PC-3 (cell line): Measurements from ENCODE around the gene GYPE. TPM values are rescaled to one million over a fixed set of nuclear protein-coding genes. Genes with fewer than 3 reads are reported as not detected.
"Not testable (repeated sequence)": the region's sequence is repeated elsewhere in the genome, so short reads cannot be mapped to it uniquely, and the experiment has no call there.

Experiments used
- ATAC-seq: fragments of 200-7000 bp; cut with Tn5 transposase; 2 replicates; pipeline ENCODE4 v1.9.1; 2020; ENCODE audit warnings: mild to moderate bottlenecking, moderate library complexity
- BruUV-seq: library from RNA; stranded (reverse); fragments of 400-500 nt; replicated peaks from 2 replicates; lab custom pipeline; 2021; lab: Mats Ljungman, UMichigan
- CTCF ChIA-PET: fragments of 300-600 bp; sonication (Branson Sonifier 250); formaldehyde crosslinking; loops from one replicate; lab custom pipeline; 2022; ENCODE audit warnings: antibody characterized with exemption; lab: Charles Lee
- POLR2A ChIA-PET: fragments of 300-600 bp; sonication (Branson Sonifier 250); formaldehyde crosslinking; loops from one replicate; lab custom pipeline; 2022; ENCODE audit warnings: antibody characterized with exemption; ENCODE audit not compliant: unreplicated experiment; lab: Charles Lee
- DNase-seq: peaks from one replicate; pipeline ENCODE4 v3.0.0-alpha.2; 2015
- H2AFZ ChIP-seq: fragments of 300-600 bp; sonication (generic); 2 replicates; pipeline ENCODE4 v1.6.0; 2016; ENCODE audit warnings: antibody characterized with exemption, low read length
- H3F3A ChIP-seq: fragments of 300-600 bp; sonication (generic); one replicate; pipeline ENCODE4 v1.6.0; 2017; ENCODE audit warnings: antibody characterized with exemption, low read length, control low read depth, mild to moderate bottlenecking; ENCODE audit not compliant: unreplicated experiment
- H3K27ac ChIP-seq: fragments of 300-600 bp; sonication (generic); 2 replicates; pipeline ENCODE4 v1.5.1; 2016; ENCODE audit warnings: mild to moderate bottlenecking, low read length
- H3K27me3 ChIP-seq: fragments of 300-600 bp; sonication (generic); 2 replicates; pipeline ENCODE4 v1.6.1; 2016; ENCODE audit warnings: low read length, mixed read lengths
- H3K36me3 ChIP-seq: fragments of 300-600 bp; sonication (generic); 2 replicates; pipeline ENCODE4 v1.6.1; 2016; ENCODE audit warnings: low read depth, mixed run types, low read length, mixed read lengths
- H3K4me1 ChIP-seq: fragments of 300-600 bp; sonication (generic); 2 replicates; pipeline ENCODE4 v1.5.1; 2016; ENCODE audit warnings: low read length; ENCODE audit not compliant: insufficient read depth
- H3K4me2 ChIP-seq: fragments of 300-600 bp; sonication (generic); 2 replicates; pipeline ENCODE4 v1.6.0; 2016; ENCODE audit warnings: low read length
- H3K4me3 ChIP-seq: fragments of 300-600 bp; sonication (generic); 2 replicates; pipeline ENCODE4 v1.5.1; 2016; ENCODE audit warnings: mild to moderate bottlenecking, low read length, mixed read lengths
- H3K79me2 ChIP-seq: fragments of 300-600 bp; sonication (generic); 2 replicates; pipeline ENCODE4 v1.6.1; 2017; ENCODE audit warnings: low read length, mixed read lengths
- H3K9ac ChIP-seq: fragments of 300-600 bp; sonication (generic); 2 replicates; pipeline ENCODE4 v1.6.0; 2016; ENCODE audit warnings: mild to moderate bottlenecking, low read length
- H3K9me2 ChIP-seq: fragments of 300-600 bp; sonication (generic); replicated peaks from 2 replicates; pipeline ENCODE4 v1.6.1; 2016; ENCODE audit warnings: mixed run types, low read length, mixed read lengths
- H3K9me3 ChIP-seq: fragments of 300-600 bp; sonication (generic); 2 replicates; pipeline ENCODE4 v1.6.1; 2016; ENCODE audit warnings: low read length, mixed read lengths
- H4K20me1 ChIP-seq: fragments of 300-600 bp; sonication (generic); 2 replicates; pipeline ENCODE4 v1.6.1; 2016; ENCODE audit warnings: low read length, mixed read lengths
- CTCF ChIP-seq: fragments of 300-600 bp; sonication (generic); conservative IDR thresholded peaks from 2 replicates; pipeline ENCODE4 v1.5.1; 2017; ENCODE audit warnings: antibody characterized with exemption, low read depth, mild to moderate bottlenecking, low read length
- intact Hi-C: fragments of 100-400 bp; cut with micrococcal nuclease; formaldehyde crosslinking; loops from 2 replicates; pipeline ENCODE4 v1.9.0; 2023
- total RNA-seq: library from RNA; depleted of rRNA; stranded (reverse); fragments of >200 nt; gene quantifications from 2 replicates; pipeline ENCODE4 v1.2.3, GENCODE V29; 2014

Gene GYPE
- total RNA-seq, 1 experiment from 2014 or later, result not detected

- H3K36me3 ChIP-seq, H3K9me2 ChIP-seq, H3K4me3 ChIP-seq, H3K27me3 ChIP-seq, H3K27ac ChIP-seq, intact Hi-C loops, H3K79me2 ChIP-seq, H3F3A ChIP-seq, H3K9me3 ChIP-seq, H2AFZ ChIP-seq, H3K9ac ChIP-seq, H3K4me2 ChIP-seq, POLR2A ChIA-PET, ATAC-seq, CTCF ChIA-PET, DNase-seq, H4K20me1 ChIP-seq, BruUV-seq, H3K4me1 ChIP-seq: not testable (repeated sequence)
These were observed 6.4 kb upstream of the GYPE start for GRCh38 chr4:143911528-143912417.

- H3F3A ChIP-seq, H3K9me3 ChIP-seq, H4K20me1 ChIP-seq, H2AFZ ChIP-seq, POLR2A ChIA-PET, H3K9ac ChIP-seq, H3K36me3 ChIP-seq, H3K4me1 ChIP-seq, intact Hi-C loops, DNase-seq, CTCF ChIA-PET, H3K27me3 ChIP-seq, H3K27ac ChIP-seq, H3K9me2 ChIP-seq, ATAC-seq, H3K4me2 ChIP-seq, H3K4me3 ChIP-seq, BruUV-seq, H3K79me2 ChIP-seq: not testable (repeated sequence)
These were observed 5.5 kb upstream of the GYPE start for GRCh38 chr4:143910906-143911305.

DNA sequence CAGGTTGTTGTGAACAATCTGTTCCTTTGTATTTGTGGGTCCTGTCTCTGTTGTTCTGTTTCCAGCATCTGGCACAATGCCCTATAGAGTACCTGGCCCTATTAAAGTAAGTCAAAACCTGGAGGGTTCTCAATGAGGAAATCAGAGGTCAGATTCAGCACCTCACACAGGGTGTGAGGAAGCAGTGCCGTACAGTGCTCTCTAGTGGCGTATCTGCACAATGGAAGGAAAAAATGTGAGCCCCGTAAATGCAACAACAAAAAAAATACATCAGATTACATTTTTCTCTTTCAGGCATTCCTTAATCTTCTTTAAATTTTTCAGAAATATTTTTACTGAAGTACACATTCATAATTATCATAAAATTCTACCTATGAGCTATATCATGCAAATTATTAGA is 2.5 kb upstream of the GYPE start:
- peak; percentile 50; the same call in 1 of the 2 replicates for ATAC-seq
- H3K36me3 ChIP-seq, H3K27me3 ChIP-seq, POLR2A ChIA-PET, H3K9ac ChIP-seq, H2AFZ ChIP-seq, H4K20me1 ChIP-seq, BruUV-seq, H3K9me2 ChIP-seq, H3K4me1 ChIP-seq, H3F3A ChIP-seq, H3K9me3 ChIP-seq, CTCF ChIA-PET, H3K4me2 ChIP-seq, H3K27ac ChIP-seq, H3K4me3 ChIP-seq, H3K79me2 ChIP-seq: not testable (repeated sequence)
- DNase-seq, result peak; percentile 45
- intact Hi-C loops, result loop anchor here (5.0 kb wide), 3 partner anchors 136 to 351 kb away; no protein-coding TSS in a partner anchor
- TF ChIP-seq CTCF, result peak; percentile 54

GRCh38 chr4:143904431-143904830 is 928 bp downstream of the GYPE start:
- ATAC-seq, H3K4me2 ChIP-seq, H3K27ac ChIP-seq, H3K27me3 ChIP-seq, H3K79me2 ChIP-seq, CTCF ChIA-PET, POLR2A ChIA-PET, H4K20me1 ChIP-seq, BruUV-seq, H3K4me1 ChIP-seq, DNase-seq, H3F3A ChIP-seq, H2AFZ ChIP-seq, H3K36me3 ChIP-seq, H3K4me3 ChIP-seq, intact Hi-C loops, H3K9me3 ChIP-seq, H3K9ac ChIP-seq, H3K9me2 ChIP-seq: not testable (repeated sequence)

DNA sequence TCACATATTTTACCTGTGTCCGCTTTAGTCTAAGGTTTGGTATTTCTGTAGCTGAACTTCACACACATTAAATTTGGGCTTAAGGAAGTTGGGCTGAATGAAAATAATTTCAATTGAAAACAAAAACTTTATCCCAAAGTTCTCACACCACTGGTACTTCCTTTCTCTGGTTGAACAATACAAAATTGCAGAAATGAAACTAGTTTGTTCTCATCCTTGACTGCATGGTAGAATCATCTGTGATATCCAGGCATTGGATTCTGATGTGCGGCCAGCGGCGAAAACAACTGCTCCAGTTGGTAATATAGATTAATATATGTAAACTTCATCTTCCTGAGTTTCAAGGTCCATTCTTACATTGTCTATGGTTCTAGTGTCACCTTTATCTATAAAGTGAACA is 15.0 kb downstream of the GYPE start:
- H3K27ac ChIP-seq, ATAC-seq, H3K36me3 ChIP-seq, H3K9me2 ChIP-seq, intact Hi-C loops, H3K9me3 ChIP-seq, H4K20me1 ChIP-seq, DNase-seq, CTCF ChIA-PET, POLR2A ChIA-PET, H3K79me2 ChIP-seq, H3K9ac ChIP-seq, BruUV-seq, H2AFZ ChIP-seq, H3K4me2 ChIP-seq, H3K4me1 ChIP-seq, H3K27me3 ChIP-seq, H3K4me3 ChIP-seq, H3F3A ChIP-seq: not testable (repeated sequence)

GRCh38 chr4:143888189-143888588 is 17.2 kb downstream of the GYPE start:
- H3K27me3 ChIP-seq, H3K79me2 ChIP-seq, H3K27ac ChIP-seq, H3K36me3 ChIP-seq, ATAC-seq, H2AFZ ChIP-seq, H4K20me1 ChIP-seq, H3K4me3 ChIP-seq, POLR2A ChIA-PET, H3K4me1 ChIP-seq, DNase-seq, H3F3A ChIP-seq, H3K9ac ChIP-seq, CTCF ChIA-PET, H3K9me3 ChIP-seq, H3K9me2 ChIP-seq, BruUV-seq, intact Hi-C loops, H3K4me2 ChIP-seq: not testable (repeated sequence)
